NCI-H510A treated with DMSO at 0.1 percent for 48 hours (cell line): ENCODE measurements around the gene EVA1A.

Source experiments
- DNase-seq: peaks from one replicate; lab custom pipeline; 2025; lab: John Stamatoyannopoulos, UW

EVA1A gene, protein sequence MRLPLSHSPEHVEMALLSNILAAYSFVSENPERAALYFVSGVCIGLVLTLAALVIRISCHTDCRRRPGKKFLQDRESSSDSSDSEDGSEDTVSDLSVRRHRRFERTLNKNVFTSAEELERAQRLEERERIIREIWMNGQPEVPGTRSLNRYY

DNA sequence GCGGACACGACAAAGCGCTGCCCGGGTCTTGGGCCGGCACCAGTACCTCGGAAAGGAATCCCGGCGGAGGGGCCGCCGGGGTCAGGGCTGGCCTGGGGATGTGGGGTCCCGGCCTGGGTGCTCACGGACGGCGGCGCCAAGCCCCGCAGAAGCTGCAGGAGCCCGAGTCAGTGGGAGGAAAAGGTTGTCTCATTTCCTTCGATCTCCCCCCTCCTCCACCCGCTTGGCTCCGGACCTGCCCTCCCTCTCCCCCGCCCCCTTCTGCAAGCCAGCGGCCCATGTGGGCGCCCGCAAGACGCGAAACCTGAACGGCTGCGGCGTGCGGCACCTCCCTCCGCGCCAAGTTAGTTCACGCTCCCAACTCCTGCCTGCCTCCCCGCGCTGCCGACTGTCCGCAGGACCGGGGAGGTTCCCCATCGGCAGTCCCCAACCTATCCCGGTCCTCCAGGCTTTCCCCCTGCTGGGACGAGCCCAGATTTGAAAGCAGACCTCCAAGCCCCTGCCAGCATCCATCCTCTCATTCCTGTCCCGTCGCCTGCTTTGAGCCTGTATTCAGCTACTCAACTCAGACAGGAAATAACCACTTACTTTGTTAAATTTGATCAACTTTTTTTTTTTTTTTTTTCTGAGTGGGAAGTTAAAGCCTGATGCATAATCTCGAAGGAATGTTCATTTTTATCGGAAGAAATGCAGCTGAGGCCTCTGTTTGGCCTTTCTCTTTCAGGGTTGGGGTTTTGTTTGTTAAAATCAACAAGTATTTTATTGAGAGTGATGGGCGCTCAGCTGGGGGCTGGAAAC is at the start of gene EVA1A:
TSS of gene EVA1A (minus strand) at position 172 of the 798 bp plus-strand sequence. CDS start 42,799 bp downstream, outside the sequence.
- DNase-seq = peak; percentile 21

GRCh38 chr2:75609937-75610508 is 49.3 kb upstream of the EVA1A start:
- DNase-seq = no peak

GRCh38 chr2:75609334-75609689 is 48.6 kb upstream of the EVA1A start:
- DNase-seq = no peak

DNA sequence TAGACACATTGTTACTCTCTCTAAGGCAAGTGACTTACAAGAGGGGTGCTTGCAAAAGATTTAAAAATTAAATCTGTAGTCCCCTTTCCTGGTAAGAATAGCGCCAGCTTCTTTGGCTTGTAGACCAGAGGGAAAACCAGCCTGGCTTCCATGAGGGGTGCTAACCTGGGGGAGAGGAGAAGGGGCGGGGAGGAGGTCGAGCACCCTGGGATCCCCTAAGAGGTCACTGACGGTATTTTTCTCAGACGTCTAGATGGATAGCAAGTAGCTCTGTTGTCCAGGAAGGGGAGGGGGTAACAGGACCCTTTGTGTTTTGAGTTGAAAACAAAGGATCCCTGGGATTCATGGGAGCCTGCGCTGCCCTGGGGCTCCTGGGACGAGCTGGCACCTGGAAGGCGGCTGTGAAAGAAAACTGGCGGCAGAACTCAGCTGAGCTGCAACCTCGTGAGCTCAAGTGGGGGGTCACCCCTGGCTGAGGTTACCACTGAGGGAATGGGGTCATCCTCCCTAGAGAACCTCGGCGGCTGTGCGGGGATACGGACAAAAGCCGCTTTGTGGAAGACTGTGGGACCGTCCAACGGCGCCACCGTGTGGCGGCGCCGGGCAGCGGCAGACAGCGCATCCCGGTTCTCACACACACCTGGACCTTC is 48.1 kb upstream of the EVA1A start:
- DNase-seq = peak; percentile 66

- DNase-seq = no peak
Measured at GRCh38 chr2:75607988-75608683, 47.4 kb upstream of the EVA1A start.

GRCh38 chr2:75607400-75607798 is 46.7 kb upstream of the EVA1A start:
- no peak for DNase-seq

DNA sequence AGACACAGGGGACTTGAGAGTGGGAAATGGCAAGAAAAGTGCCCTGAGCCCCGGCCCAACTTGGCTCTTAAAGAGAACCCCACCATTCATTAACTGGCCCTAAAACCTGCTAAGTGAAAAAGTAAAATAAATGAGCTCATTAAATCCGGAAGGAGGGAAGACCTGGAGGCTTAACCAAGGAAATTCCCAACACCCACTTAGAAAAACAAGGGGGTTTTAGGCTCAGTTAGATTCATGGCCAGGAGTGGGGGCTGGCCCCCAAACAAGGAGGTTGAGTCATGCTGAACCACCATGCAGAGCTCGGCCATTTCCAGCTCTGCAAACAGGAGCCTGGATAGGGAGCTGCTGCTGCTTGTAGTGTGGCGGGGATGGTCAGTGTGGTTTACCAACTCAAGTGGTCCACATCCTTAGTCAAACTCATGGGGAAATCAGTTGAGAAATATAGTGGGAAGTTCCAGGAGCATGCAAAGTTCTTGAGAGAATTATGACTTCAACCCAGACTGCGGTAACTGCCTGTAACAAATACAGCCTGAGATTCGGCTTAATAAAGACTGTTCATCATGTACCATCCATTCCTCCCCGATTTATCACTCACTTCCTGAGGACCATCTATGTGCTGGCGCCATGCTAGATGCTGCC is 46.1 kb upstream of the EVA1A start:
- no peak for DNase-seq

GRCh38 chr2:75605770-75606529 is 45.2 kb upstream of the EVA1A start:
- DNase-seq = peak; percentile 44

DNA sequence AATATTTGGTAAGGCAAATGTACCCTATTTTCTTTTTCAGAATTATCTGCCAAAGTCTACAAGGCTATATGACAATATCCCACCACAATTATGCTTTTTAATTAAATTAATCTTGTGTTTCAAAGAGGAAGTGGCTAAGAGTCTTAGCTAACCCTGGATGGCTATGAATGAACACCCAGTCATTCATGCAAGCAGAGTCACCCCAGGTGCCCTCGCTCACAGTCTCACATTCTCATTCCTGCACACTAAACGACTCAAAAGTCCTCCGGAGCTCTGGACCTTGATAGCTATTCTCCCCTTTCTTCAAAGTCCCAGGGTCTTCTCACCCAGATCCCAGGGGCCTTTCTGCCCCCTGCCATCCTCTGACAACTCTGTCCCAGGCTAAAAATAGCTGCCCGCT is 43.7 kb upstream of the EVA1A start:
- DNase-seq = no peak

DNA sequence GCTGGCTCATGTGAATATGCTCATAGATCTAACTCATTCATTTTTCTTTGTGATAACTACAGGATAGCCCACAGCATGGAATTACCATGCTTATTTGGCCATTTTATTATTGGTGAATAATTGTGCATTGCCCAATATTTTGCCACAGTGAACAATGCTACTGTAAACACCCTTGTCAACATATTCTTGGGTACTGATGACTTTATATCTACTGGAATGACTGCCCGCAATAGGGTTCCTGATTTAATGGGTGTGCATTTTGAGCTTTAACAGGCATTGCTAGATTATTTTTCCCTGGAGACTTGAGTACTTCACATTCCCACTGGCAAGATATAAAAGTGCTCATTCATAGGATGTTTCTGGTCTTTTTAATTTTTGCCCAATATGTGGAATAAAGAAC is 42.7 kb upstream of the EVA1A start:
- no peak for DNase-seq

- DNase-seq = no peak
Measured at GRCh38 chr2:75602724-75603342, 42.1 kb upstream of the EVA1A start.

- DNase-seq = no peak
Measured at GRCh38 chr2:75600461-75601011, 39.8 kb upstream of the EVA1A start.

- DNase-seq = no peak
Measured at GRCh38 chr2:75598589-75599155, 37.9 kb upstream of the EVA1A start.

- no peak for DNase-seq
Measured at GRCh38 chr2:75597949-75598348, 37.2 kb upstream of the EVA1A start.

DNA sequence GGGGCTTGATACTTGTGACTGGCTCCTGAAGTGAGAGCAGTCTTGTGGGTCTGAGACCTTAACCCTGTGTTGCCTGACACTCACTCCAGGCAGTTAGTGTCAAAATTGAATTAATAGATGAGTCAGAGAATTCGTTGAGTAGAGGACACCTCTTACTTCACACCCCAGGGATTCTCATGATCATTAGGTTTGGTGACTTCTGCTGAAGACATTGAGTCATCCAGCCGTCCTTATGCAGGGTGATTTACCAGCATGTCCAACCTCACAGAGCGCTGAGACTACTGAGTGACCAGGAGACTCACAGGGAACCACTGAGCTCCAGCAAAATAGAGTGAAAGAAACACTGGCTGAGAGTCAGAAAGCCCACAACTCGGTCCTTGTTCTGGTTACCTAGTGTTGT is 36.0 kb upstream of the EVA1A start:
- no peak for DNase-seq

GRCh38 chr2:75595541-75596395 is 35.0 kb upstream of the EVA1A start:
- DNase-seq = no peak

- DNase-seq = no peak
Measured at GRCh38 chr2:75594596-75594995, 33.9 kb upstream of the EVA1A start.

- DNase-seq = no peak
Measured at GRCh38 chr2:75592888-75593287, 32.1 kb upstream of the EVA1A start.

GRCh38 chr2:75592030-75592429 is 31.3 kb upstream of the EVA1A start:
- DNase-seq = peak; percentile 66
